Nephron (organoid): ENCODE data around the gene SBK3.

ENCODE experiments used
- H3K27ac Mint-ChIP-seq, 3 experiments: 2 replicates each; pipeline ENCODE4 v1.8.0; 2020; ENCODE audit warnings: mixed read lengths in 3 of 3, mild to moderate bottlenecking in 2 of 3, moderate library complexity in 1 of 3
- H3K27me3 Mint-ChIP-seq: 2 replicates; pipeline ENCODE4 v1.8.0; 2021; ENCODE audit warnings: low read depth, mild to moderate bottlenecking, moderate library complexity, mixed read lengths
- H3K36me3 Mint-ChIP-seq: 2 replicates; pipeline ENCODE4 v1.8.0; 2020; ENCODE audit warnings: low read depth, mixed read lengths
- H3K4me1 Mint-ChIP-seq: 2 replicates; pipeline ENCODE4 v1.8.0; 2020; ENCODE audit warnings: mixed read lengths
- H3K4me3 Mint-ChIP-seq, 3 experiments: 2 replicates each; pipeline ENCODE4 v1.8.0; 2020; ENCODE audit warnings: mild to moderate bottlenecking in 3 of 3, mixed read lengths in 3 of 3, moderate library complexity in 2 of 3
- H3K9me3 Mint-ChIP-seq: 2 replicates; pipeline ENCODE4 v1.8.0; 2020; ENCODE audit warnings: mixed read lengths
- TF ChIP-seq, protein P1 (sequence below), 3 experiments: fragments of 200-600 bp; sonication (generic); IDR thresholded peaks; one replicate each; pipeline ENCODE4 v1.5.0; 2021; ENCODE audit warnings: antibody characterized with exemption in 3 of 3; ENCODE audit not compliant: unreplicated experiment in 3 of 3

SBK3 gene

DNA sequence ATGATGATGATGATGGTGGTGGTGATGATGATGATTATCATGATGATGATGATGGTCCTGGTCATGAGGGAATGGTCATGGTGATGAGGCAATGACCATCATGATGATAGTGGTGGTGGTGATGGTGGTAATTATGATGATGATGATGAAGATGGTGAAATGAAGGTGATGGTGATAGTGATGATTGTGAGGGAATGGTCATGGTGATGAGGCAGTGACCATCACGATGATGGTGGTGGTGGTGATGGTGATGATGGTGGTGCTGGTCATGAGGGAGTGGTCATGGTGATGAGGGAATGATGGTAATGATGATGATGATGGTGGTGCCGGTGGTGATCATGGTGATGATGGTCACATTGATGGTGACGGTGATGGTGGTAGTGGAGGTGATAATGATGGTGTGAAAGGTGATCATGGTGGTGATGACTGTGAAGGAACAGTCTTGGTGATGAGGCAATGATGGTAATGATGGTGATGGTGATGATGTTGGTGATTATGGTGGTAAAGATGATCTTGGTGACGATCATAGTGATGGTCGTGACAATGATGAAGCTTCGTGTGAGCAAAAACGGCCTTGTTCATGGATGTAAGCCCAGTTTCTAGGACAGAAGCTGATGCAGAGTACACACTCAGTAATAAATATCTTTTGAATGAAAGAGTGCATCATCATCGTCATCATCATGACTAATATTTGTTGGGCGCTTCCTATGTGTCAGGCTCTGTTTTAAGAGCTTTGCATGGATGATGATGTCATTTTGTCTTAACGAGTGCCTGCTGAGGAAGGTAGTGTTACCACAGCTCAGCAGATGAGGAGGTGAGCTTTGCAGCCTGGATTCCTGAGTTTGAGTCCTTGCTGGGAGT, 25.7 kb downstream of the SBK3 start:
- TF ChIP-seq, protein P1, sequence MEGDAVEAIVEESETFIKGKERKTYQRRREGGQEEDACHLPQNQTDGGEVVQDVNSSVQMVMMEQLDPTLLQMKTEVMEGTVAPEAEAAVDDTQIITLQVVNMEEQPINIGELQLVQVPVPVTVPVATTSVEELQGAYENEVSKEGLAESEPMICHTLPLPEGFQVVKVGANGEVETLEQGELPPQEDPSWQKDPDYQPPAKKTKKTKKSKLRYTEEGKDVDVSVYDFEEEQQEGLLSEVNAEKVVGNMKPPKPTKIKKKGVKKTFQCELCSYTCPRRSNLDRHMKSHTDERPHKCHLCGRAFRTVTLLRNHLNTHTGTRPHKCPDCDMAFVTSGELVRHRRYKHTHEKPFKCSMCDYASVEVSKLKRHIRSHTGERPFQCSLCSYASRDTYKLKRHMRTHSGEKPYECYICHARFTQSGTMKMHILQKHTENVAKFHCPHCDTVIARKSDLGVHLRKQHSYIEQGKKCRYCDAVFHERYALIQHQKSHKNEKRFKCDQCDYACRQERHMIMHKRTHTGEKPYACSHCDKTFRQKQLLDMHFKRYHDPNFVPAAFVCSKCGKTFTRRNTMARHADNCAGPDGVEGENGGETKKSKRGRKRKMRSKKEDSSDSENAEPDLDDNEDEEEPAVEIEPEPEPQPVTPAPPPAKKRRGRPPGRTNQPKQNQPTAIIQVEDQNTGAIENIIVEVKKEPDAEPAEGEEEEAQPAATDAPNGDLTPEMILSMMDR (IDR thresholded peaks at IDR 0.05; ENCODE audit: unreplicated experiment in 3 of 3), result no peak

DNA sequence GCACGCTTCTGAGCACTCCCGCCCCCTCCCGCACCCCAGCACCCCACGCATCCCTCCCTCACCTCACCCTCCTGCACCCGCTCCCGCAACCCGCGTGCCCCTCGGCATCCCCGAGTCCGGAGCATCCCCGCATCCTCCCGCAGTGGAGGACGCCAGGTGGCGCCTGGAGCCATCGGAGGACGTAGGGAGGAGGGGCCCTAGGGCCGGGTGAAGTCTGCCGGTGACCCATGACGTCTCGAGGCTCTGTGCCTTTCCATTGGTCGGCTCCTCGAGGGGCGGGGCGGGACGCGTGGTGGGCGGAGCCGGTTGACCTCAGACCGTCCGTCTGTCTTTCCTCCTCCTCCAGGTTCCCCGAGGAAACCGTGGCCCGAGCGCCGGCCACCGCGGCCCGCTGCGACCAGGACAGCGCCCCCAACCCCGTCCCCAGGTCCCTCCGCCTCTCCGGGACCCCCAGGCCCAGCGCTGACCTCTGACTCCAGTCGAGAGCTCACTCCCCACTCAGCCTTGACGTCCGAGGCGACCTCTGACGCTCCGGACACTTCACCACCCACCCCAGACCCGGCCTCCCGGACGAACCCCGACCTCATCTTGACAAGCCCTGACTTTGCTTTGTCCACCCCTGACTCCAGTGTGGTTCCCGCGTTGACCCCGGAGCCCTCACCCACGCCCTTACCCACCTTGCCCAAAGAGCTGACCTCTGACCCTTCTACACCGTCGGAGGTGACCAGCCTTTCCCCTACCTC, 28.3 kb downstream of the SBK3 start:
- Mint-ChIP-seq H3K27ac (peak overlapping the region in 2 of 3 experiments; percentile 48 to 78), H3K4me3 (peak overlapping the region; percentile 72 to 84 (median 79)), H3K9me3 (no peaks in the 10 kb centered on the region), H3K4me1 (peaks cover 4% of the 10 kb centered on the region), H3K27me3 (peaks cover 3% of the 10 kb centered on the region), H3K36me3 (no peaks in the 10 kb centered on the region)
- TF ChIP-seq, protein P1 (IDR thresholded peaks at IDR 0.05; ENCODE audit: unreplicated experiment in 3 of 3), result peak; percentile 67 to 80 (median 75)

More for the DNA sequence above, 25.7 kb downstream of the SBK3 start:
- Mint-ChIP-seq H3K9me3 (no peaks in the 10 kb centered on the region), H3K36me3 (no peaks in the 10 kb centered on the region), H3K27ac (no peak overlapping the region), H3K27me3 (peaks cover 8% of the 10 kb centered on the region), H3K4me1 (peaks cover 11% of the 10 kb centered on the region), H3K4me3 (no peak overlapping the region)

DNA sequence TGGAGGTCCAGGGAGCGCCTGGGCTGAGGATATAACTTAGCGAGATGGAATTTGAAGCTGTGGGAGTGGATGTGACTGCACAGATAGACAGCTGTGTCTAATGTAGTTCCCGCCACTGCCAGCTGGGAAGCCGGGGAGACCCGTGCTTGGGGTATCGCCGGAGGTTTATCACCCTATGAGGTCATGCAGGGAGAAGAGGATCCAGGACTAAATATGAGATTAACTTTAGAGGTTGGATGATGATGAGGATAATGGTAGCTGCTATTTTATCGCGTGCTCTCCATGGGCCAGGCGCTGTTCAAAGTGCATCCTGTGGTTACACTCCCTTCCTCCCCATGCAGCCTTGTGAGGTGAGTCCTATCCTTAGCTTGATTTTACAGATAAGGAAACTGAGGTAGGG, 37.2 kb downstream of the SBK3 start:
- TF ChIP-seq, protein P1 (IDR thresholded peaks at IDR 0.05; ENCODE audit: unreplicated experiment in 3 of 3), result no peak
- Mint-ChIP-seq H3K27me3 (peaks cover 24% of the 10 kb centered on the region), H3K9me3 (peaks cover 2% of the 10 kb centered on the region), H3K4me1 (peaks cover 8% of the 10 kb centered on the region), H3K27ac (no peak overlapping the region), H3K4me3 (no peak overlapping the region), H3K36me3 (peaks cover 3% of the 10 kb centered on the region)

DNA sequence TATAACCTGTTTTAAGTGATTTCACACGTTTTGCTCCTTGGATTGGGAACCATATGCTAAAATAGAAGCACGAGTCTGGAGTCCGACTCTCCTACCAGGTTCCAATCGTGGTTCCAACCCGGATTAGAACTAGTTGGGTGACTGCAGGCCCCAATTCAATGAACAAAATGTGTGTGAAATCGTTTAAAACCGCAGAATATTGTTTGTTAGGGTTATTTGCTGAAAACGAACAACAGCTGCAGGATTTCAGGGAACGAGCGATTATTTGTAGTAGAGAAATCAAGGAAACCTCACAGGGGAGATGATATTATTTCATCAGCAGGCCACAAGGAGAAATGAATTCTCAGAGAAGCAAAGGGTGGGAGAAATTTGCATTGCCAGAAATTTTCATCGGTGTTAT, 40.4 kb downstream of the SBK3 start:
- peaks cover 8% of the 10 kb centered on the region for H3K4me1 Mint-ChIP-seq
- peaks cover 15% of the 10 kb centered on the region for H3K36me3 Mint-ChIP-seq
- no peak overlapping the region for H3K27ac Mint-ChIP-seq
- no peak overlapping the region for H3K4me3 Mint-ChIP-seq
- H3K27me3 Mint-ChIP-seq, result peaks cover 24% of the 10 kb centered on the region
- peaks cover 2% of the 10 kb centered on the region for H3K9me3 Mint-ChIP-seq
- TF ChIP-seq, protein P1 (IDR thresholded peaks at IDR 0.05; ENCODE audit: unreplicated experiment in 3 of 3), result no peak

DNA sequence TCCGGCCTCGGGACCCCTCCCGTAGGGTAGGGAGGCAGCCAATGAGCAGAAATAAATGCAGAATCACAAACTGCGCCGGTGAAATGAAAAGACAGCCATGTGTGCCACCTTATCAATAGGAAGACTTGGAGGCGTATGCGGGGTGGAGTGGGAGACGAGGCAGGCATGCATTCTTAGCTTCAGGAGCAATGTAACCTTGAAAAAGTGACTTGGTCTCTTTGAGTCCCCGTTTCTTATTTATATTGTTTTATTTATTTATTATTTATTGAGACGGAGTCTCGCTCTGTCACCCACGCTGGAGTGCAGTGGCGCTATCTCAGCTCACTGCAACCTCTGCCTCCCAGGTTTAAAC, 41.1 kb downstream of the SBK3 start:
- peaks cover 19% of the 10 kb centered on the region for H3K36me3 Mint-ChIP-seq
- TF ChIP-seq, protein P1 (IDR thresholded peaks at IDR 0.05; ENCODE audit: unreplicated experiment in 3 of 3), result peak in 1 of 3 experiments; percentile 45
- peaks cover 8% of the 10 kb centered on the region for H3K4me1 Mint-ChIP-seq
- H3K27ac Mint-ChIP-seq, result no peak overlapping the region
- peaks cover 2% of the 10 kb centered on the region for H3K9me3 Mint-ChIP-seq
- H3K4me3 Mint-ChIP-seq, result peak overlapping the region; percentile 35 to 66 (median 65)
- H3K27me3 Mint-ChIP-seq, result peaks cover 24% of the 10 kb centered on the region
